Stimulated activated CD4-positive, alpha-beta T cell treated with anti-CD3 and anti-CD28 coated beads, Interleukin-15, amount 100 ng/mL, for 1 hour (primary cell): ENCODE data around the gene C1orf21.

ENCODE experiments used
- DNase-seq, 2 donors: peaks; one replicate each; pipeline ENCODE4 v3.0.0-alpha.2; 2020; ENCODE audit warnings: low read depth in 1 of 2, low spot score in 1 of 2

The C1orf21 gene

DNA sequence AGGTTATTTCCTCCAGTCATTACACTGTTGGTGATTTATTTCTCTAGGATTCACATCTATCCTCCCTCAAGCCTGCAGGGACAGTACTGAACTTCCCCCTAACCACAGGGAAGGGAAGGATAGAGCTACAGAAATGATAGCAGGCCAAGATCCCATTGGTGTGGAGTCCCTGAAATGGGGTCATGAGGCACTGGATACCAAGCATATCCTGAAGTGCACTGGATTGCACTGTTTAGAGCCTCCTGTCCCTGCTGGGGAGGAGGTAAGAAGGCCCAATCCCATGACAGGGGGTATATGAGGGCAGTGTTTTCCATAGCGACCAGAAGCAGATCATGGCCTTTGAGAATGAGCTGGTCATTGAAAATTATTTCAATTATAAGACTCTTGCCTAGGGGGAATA lies 56.8 kb downstream of the C1orf21 start:
- DNase-seq: no peak

DNA sequence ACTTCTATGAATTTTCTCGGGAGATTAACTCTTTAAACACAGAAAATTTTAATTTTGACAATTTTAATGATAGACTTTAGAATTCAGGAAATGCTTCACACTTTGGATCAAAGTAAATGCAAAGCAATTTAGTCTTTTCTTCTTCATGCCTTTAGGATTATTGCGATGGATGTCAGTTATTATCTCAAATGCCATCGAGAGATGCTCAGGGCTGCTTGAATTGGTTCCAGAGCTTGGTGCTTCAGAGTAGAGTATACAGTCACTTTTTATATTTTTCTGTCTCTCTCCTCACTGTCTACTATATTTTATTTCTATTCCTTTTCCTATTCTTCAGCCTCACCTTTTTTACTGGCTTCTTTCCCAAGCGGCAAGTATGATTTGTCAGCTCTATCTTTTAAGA lies 59.2 kb downstream of the C1orf21 start:
- no peak for DNase-seq

DNA sequence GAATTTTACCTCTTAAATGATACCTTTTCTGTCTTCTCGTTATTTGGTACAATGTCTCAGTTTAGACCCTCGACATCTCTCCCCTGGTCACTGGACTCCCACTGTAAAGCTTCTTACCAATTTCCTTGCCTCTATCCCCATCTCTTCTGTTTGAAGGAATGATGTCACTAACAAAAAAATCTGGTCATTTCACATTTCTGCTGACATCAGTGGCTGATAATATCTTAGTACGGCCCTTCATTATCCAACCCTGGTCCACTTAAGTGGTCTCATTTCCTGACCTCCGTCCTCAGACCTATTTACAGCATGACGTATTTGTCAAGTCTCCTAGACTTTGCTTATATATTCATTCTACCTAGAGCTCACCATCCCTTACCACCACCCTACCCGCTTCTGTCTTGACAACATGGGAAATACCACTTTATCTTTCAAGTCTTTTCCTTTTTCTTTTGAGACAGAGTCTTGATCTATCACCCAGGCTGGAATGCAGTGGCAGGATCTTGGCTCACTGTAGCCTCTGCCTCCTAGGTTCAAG lies 60.9 kb downstream of the C1orf21 start:
- no peak for DNase-seq

DNA sequence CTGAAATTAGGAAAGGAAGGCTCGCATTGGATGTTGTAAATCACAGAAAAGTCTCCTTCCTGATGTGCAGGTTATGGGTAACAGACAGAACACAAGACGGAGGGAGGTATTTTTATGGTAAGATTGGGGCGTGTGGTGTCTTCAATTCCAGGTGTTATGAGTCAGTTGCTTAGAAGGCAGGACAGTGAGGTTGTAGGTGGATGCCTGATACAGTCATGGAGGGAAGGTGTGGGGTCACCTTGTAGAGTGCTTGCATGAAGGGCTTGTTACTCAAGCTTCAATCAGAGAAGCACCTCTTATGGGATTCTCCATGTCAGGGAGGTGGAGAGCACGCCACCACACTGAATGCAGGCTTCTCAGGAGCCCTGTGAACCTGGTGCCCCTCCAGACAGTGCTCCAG lies 63.1 kb downstream of the C1orf21 start:
- no peak for DNase-seq

DNA sequence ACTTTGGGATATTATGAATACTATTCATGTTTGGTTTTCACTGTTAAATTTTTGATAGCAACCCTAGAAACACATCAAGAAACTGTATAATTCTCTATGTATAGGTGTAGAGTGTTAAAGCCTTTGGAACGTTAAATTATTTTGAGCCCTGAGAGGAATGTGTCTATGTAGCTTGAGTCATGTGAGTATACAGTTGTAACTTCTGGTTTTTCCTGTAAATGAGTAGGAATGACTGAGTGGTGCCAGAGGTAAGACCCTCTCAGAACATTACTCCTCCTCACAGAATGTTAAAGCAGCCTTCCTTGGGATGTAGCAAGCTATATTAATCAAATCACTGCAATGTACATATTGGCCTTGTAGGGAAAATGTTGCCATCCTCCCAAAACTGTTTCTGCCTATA lies 69.0 kb downstream of the C1orf21 start:
- DNase-seq: no peak

DNA sequence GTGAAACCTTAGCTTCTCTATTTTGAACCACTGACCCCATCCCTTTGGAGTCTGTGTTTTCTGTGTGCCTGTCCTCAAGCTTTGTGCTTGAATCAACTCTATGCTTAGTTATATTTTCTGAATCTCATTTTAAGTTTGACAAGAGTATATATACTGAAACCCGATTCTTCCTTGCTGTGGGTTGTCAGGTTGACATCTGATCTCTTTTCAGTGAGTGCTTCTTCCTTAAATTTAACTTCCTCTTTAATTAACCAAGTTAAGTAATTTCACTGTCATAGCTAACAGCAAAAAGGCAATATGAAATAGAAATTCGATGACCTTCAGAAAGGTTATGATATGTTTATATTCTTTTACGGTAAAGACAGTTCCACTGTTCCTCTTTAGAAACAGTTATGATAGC lies 69.4 kb downstream of the C1orf21 start:
- no peak for DNase-seq

DNA sequence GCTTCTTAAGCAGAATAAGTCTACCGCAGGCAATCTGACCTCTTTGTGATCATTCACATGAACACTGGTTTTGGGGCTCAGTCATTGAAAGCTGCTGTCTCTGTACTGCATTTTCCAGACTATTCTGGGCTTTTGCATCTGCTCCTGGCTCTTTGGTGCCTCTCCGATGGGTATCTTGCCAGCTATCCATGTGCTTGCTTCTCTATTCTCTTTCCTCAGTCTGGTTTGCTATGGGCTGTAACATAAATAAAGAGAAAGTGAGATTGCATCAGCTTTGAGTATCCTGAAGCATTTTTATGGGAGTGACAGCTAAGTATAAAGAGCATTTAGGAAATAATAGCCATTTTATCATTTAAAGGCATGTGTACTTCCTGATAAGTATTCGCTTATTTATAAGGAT lies 70.7 kb downstream of the C1orf21 start:
- no peak for DNase-seq

DNA sequence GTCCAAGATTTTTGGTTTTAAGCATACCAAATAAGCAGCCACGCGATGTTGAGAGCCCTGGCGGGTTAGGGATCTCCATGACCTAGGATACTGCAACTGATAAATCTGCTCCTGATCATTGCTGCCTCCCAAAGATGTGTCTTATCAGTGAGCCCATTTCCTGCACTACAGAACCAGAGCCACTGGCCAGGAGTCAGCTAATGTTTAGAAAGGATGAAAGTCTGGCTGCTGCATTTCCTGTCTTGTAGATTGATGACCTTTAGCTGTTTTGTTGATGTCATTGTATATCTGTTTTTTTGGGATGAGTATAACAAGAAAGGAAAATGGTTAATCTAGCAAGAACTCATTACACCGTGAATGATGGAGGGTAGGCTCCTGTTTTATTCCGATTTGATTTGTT lies 74.5 kb downstream of the C1orf21 start:
- no peak for DNase-seq

DNA sequence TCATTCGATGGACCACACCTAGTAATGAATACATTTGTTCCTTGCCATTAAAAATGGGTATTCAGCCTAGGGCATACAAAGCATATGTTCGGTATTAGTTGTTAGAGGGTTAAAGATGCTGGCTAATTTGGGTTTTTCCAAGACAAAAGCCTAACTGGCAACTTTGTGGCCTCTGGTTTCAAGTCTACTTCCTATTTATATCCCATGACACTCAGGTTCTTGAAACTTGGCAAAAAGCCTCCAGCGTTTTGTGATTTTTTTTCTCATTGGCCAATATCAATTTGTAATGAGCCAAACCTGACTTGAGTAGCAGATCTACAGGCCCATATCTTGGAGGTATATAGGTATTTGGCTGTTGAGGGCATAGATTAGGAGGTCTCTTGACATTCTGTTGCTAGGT lies 75.3 kb downstream of the C1orf21 start:
- no peak for DNase-seq

DNA sequence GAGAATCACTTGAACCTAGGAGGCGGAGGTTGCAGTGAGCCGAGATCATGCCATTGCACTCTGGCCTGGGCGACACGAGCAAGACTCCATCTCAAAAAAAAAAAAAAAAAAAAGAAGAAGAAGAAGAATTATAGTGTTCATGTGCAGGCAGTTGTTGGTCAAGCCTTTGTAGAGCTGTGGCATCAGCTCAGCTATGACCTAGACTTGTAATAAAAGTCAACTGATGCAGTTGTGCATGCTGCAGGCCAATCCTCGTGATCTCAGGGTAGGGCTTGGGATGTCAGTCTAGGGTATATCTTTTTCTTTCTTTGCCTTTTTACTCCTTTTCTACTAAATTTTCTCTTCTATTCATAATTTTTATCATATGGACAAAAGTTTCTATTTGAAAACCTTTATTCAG lies 76.2 kb downstream of the C1orf21 start:
- DNase-seq: no peak

DNA sequence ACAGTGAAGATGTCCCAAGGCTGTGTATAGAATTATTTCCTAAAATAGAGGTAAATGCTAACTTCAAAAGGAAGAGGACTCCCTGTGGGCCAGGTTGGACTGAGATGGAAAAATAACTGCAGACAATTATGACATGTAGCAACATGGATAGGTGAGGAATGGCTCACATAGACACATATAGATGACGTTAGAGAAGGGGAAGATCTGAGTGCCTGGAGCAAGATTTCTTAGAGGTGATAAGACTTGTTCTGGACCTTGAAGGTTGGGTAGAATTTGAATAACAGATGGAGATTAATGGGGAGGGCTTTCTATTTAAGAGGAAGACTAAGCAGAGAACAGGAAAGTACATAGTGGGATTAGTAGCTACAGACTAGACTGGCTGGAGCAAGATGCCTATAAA lies 76.9 kb downstream of the C1orf21 start:
- DNase-seq: no peak

DNA sequence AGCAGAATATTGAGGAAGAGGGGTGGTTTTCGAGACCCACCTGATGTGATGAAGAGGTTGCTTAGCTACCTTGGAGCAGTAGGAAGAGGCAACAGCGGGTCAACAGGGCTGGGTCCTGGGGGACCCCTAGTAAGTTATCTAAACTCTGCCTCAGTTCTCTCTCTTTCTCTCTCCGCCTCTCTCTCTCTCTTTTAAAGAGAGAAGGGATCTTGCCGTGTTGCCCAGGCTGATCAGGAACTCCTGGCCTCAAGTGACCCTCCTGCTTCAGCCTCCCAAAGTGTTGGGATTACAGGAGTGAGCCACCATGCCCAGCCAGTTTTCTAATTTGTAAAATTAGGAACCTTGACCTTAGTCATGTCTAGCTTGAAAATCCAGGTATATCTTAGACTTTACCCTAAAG lies 77.9 kb downstream of the C1orf21 start:
- DNase-seq: no peak

DNA sequence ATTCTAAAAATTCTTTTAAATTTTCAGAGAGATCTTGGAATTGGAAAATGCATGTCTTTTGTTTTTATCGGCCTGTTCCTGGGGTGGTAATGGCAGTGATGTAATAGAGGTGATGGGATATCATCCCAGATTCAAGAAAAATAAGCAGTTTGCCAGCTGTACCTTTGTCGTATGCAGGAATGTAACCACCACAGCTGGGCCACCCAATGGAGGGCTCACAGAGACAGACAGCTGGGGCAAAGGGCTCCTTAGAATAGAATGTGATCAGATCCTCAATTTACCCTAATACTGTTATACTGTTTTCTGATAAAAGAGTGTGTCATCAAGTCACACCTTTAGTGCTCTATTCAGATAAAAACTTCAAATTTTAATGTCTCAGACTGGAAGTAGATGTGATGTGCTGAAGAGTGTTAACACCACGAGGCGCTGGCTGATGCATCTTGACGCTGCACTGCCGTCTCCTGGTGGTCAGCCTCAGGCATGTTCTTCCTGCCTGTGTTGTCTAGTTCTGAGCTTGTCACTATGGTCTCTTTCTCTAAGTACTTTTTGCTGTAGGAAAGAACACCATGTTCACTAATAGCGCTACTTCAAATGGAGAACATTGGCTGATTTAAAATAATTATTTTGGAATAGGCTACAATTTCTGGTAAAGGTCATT lies 78.8 kb downstream of the C1orf21 start:
- DNase-seq: no peak

DNA sequence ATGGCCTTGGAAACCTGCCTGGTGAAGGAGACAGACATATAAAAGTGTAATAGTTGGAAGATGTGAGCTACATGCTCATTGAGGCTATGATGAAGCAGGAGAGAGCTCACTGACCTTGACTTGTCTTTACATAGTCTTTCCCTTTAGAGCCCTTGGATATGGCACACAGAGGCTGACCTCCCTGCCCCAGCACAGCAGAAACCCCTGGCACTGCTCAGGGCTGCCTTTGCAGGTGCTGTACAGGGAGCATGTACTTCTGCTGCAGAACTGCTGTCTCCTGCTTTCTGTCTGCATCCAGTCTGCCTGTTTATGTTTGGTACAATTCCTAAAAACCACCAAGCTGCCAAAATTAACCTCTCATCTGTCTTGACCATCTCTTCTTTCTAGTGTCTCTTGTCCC lies 80.5 kb downstream of the C1orf21 start:
- DNase-seq: no peak

DNA sequence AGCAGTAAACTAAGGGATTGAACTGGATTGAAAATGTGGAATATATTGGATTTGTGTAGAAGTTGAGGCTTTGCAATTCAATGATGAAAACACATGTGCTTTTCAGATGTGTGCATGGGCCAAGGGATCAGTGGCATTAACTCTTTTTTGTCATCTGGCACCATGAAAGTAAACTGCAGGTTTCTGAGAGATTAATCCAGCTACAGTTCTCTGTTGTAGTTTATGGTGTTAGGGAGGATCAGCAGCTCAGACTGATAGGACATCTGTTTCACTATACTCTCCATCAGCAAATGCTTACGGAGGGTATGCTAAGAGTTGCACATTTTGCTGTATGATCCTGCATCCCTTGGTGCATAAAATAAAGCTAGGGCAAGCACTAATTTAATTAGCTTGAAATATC lies 82.6 kb downstream of the C1orf21 start:
- no peak for DNase-seq

DNA sequence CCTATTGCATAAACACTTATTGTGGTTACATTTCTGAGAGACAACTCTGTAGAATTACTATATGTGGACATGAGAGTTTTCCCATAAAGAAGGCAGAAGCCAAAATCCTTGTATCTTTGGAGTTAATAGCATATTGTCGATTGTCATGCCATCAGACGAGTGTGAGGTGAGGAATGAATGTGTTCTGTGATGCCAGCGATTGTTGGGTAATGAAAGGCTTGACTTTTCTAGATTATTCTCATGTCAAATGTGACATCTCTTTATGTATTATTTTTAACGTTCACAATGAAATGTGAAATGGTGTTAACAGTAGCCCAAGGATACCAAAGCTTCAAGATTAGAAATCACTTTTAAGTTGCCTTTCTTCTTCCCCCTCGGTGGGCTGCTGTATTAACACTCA lies 84.9 kb downstream of the C1orf21 start:
- DNase-seq: no peak

DNA sequence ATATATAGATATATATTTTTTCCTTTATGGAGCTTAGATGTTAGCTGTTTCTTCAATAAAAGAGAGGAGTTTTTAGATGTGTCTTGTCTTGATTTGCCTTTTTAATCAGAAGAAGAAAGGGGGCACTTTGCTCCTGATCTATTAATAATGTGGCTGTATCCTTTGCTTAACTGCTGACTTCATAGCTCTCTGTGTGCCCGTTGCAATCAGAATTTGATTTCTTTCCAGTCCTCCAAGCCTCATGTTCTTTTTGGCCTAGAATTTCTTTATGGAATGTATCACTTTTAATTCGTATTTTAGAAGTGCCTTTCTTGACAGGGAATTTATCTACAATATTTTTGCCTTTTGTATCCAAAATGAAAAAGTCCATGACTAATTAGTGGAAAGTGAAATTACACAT lies 85.3 kb downstream of the C1orf21 start:
- DNase-seq: no peak

DNA sequence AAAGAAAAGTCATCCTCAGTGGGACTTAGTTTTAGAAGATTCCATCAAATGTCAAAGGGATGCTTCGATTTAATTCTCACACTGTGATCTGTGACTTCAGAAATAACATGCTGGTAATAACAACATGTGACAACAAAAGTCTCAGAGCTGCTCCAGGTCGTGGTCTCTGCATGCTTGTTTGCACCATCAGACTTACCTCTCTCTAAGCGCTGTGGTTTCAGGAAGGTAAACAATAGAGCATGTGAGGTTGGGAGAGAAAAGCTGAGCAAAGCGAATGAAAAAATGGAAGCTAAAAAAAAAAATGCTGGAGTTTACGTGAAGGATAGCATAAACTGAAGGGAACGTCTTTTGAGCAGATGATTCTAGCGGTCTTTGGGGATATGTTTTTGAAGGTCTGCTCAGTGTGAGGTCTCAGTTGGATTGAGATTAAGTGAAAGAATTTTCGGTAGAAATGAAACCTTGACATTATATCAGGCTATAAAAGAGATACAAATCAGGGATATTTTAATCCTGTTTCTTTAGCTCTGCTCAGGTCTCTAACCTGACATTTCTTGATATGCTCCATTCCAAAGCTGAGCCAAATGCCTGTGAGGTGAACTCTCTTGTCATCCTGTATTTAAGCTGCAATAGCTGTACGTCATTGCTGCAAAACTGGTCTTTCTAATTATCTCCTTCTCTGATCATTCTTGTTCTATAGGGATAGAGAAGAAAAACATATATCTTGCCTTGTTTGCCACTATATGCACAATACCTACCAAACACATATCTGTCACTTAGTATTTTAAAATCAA lies 86.5 kb downstream of the C1orf21 start:
- DNase-seq: no peak

DNA sequence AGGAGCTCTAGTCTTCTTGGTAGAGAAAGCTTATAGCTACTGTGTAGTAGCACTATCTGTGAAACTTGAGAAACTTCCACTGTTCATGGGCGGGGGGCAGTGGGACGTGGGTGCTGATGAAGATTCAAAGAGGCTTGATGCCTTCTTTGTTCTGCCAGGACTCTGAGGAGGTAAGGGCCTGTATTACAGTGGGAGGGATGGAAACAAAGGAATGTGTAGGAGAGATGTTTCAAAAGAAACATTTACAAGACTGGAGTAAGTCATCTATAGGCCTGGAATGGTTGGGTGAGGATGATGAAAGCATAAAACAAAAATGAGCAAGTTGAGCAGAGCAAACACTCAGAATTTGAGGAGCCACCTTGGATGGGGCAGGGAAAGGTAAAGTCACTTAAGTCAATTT lies 89.4 kb downstream of the C1orf21 start:
- DNase-seq: no peak

DNA sequence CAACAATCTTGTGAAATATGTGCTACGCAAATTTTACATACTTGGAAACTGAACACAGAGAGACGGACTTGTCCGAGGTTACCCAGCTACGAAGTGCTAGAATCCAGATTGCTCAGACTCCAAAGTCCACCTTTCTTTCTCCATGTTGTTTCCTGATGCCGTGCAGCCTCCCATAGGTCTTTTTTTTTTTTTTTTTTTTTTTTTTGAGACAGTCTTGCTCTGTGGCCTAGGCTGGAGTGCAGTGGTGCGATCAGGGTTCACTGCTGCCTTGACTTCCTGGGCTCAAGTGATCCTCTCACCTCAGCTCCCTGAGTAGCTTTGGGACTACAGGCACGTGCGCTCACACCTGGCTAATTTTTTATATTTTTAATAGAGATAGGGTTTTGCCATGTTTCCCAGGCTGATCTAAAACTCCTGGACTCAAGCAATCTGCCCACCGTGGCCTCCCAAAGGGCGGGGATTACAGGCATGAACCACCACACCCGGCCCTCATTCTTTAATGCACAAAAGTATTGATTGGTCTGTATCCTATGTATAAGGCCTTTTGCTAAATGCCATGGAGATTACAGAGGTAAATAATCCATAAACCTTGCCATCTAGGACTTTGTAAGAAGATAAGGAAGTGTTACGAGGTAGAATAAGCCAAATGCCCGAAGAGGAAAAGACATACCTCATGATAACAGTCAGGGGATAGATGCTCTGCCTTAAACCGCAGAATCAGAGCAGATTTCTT lies 92.8 kb downstream of the C1orf21 start:
- no peak for DNase-seq

DNA sequence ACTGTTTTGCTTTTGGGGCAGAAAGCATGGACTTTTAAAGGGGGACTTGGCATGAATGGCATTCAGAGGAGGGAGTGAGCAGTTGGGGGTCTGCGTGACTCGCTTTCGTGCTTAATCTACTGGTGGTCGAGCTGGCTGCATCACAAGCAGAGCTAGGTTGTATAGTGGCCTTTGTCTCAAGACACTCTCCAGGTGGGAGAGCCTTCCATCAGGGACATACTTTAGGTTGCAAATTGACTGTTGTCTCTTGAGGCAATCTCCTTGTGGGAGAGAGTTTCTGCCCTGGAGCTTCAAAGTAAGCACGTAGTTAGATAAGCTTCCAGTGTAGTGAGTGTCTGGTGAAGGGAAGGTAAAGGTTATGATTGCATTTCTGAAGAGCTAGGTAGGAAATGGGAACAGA lies 93.9 kb downstream of the C1orf21 start:
- no peak for DNase-seq

DNA sequence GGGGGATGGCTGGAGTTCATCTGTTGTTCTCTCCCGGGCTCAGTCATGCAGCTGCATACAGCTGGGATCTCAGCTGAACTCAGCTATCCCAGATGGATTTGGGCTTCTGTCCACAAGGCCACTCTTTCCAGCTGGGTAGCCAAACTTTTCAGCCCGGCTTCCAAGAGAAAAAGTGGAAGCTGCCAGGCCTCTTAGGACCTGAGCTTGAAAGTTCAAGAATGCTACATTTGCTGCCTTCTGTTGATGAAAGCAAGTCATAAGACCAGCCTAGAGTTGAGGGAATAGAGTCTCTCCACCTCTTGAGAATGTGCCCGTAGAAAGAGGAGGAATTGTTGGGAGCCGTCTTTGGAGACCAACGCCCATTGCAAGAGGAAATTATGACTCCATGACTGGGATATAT lies 95.3 kb downstream of the C1orf21 start:
- no peak for DNase-seq
